Mesothelial cell of epicardium (in vitro differentiated cells): Measurements from ENCODE around the gene ANGPTL1. TPM values are rescaled to one million over a fixed set of nuclear protein-coding genes. Genes with fewer than 3 reads are reported as not detected.

ENCODE experiments used
- DNase-seq, 2 experiments: peaks; one replicate each; pipeline ENCODE4 v3.0.0; 2021; ENCODE audit warnings: low spot score in 2 of 2; ENCODE audit not compliant: unreplicated experiment in 2 of 2
- H3K27ac Mint-ChIP-seq: 2 replicates; pipeline ENCODE4 v1.8.0; 2021; ENCODE audit warnings: mixed read lengths
- H3K27me3 Mint-ChIP-seq: 2 replicates; pipeline ENCODE4 v1.8.0; 2021; ENCODE audit warnings: low read depth, mixed read lengths
- H3K36me3 Mint-ChIP-seq: 2 replicates; pipeline ENCODE4 v1.8.0; 2021; ENCODE audit warnings: mixed read lengths
- H3K4me1 Mint-ChIP-seq: 2 replicates; pipeline ENCODE4 v1.8.0; 2021; ENCODE audit warnings: mixed read lengths
- H3K4me3 Mint-ChIP-seq: 2 replicates; pipeline ENCODE4 v1.8.0; 2021; ENCODE audit warnings: mild to moderate bottlenecking, moderate library complexity, mixed read lengths
- H3K9me3 Mint-ChIP-seq: 2 replicates; pipeline ENCODE4 v1.8.0; 2021; ENCODE audit warnings: mixed read lengths
- total RNA-seq: library from RNA; stranded (reverse); gene quantifications from 3 replicates; pipeline ENCODE4 v1.2.1, GENCODE V29; 2021
- TF ChIP-seq, protein P1 (sequence below): fragments of 200-600 bp; sonication (generic); IDR thresholded peaks from one replicate; pipeline ENCODE4 v1.5.0; 2021; ENCODE audit warnings: antibody characterized with exemption; ENCODE audit not compliant: unreplicated experiment

ANGPTL1 gene
- total RNA-seq, 1 donor from 2014 or later: 0.67 TPM

DNA sequence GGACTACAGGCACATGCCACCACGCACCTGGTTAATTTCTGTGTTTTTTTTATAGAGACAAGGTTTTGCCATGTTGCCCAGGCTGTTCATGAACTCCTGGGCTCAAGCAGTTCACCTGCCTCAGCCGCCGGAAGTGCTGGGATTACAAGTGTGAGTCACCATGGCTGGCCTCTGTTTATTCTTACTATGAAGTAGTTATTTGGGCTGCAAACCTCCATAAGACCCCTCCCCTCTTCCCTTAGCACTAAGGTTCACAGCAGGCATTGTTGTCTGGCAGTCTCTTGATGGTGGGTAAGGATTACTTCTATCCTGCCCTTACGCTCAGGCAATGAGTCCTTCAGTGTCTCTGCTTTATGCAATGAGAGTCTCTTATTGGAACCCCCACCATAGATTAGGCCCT lies 51.8 kb downstream of the ANGPTL1 start:
- DNase-seq: no peak
- H3K9me3 Mint-ChIP-seq: peaks cover 10% of the 10 kb centered on the region
- H3K27ac Mint-ChIP-seq: no peak overlapping the region
- peaks cover 30% of the 10 kb centered on the region for H3K36me3 Mint-ChIP-seq
- H3K4me3 Mint-ChIP-seq: no peak overlapping the region
- H3K27me3 Mint-ChIP-seq: no peaks in the 10 kb centered on the region
- TF ChIP-seq, protein P1, sequence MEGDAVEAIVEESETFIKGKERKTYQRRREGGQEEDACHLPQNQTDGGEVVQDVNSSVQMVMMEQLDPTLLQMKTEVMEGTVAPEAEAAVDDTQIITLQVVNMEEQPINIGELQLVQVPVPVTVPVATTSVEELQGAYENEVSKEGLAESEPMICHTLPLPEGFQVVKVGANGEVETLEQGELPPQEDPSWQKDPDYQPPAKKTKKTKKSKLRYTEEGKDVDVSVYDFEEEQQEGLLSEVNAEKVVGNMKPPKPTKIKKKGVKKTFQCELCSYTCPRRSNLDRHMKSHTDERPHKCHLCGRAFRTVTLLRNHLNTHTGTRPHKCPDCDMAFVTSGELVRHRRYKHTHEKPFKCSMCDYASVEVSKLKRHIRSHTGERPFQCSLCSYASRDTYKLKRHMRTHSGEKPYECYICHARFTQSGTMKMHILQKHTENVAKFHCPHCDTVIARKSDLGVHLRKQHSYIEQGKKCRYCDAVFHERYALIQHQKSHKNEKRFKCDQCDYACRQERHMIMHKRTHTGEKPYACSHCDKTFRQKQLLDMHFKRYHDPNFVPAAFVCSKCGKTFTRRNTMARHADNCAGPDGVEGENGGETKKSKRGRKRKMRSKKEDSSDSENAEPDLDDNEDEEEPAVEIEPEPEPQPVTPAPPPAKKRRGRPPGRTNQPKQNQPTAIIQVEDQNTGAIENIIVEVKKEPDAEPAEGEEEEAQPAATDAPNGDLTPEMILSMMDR: no peak
- peaks cover 9% of the 10 kb centered on the region for H3K4me1 Mint-ChIP-seq

DNA sequence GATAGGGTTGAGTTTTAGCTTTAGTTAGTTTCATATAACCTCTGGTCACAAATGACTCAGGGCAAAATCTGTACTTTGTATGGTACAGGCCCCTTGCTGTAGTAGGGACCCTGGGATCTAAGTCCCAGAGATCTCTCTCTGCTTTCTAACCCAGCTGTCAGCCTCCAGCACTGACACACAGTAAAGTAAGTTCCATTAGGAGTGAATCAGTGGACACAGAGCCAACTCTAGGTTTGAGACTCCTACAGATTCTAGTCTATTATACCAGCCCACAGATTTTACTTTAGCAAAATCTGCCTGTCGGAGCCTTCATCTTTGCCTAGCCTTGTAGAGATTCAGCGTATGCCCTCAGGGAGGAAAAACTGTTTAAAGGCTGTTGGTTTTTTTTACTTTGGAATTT lies 52.5 kb downstream of the ANGPTL1 start:
- TF ChIP-seq, protein P1: no peak
- Mint-ChIP-seq H3K9me3 (peaks cover 5% of the 10 kb centered on the region), H3K27ac (no peak overlapping the region), H3K4me1 (peaks cover 9% of the 10 kb centered on the region), H3K4me3 (no peak overlapping the region), H3K27me3 (no peaks in the 10 kb centered on the region), H3K36me3 (peaks cover 22% of the 10 kb centered on the region)
- no peak for DNase-seq

DNA sequence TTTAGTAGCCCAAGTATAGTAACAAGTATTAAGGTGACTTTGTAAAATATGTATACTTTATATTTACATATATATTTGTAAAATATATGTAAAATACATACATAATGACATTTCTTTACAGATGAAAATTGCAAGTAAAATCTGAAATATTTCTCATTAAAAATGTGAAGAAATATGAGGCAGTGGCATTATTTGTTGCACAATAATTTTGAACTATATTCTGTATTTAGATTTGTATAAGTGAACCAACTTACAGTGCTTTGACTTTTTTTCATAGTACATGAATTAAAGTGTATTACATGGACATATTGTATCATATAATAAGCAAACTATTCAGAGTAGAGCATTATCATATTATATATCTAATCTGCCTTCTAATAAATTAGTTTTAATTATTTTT lies 60.3 kb downstream of the ANGPTL1 start:
- Mint-ChIP-seq H3K9me3 (no peaks in the 10 kb centered on the region), H3K36me3 (peaks cover 21% of the 10 kb centered on the region), H3K27me3 (no peaks in the 10 kb centered on the region), H3K27ac (no peak overlapping the region), H3K4me1 (no peaks in the 10 kb centered on the region), H3K4me3 (no peak overlapping the region)
- no peak for DNase-seq
- TF ChIP-seq, protein P1: no peak

DNA sequence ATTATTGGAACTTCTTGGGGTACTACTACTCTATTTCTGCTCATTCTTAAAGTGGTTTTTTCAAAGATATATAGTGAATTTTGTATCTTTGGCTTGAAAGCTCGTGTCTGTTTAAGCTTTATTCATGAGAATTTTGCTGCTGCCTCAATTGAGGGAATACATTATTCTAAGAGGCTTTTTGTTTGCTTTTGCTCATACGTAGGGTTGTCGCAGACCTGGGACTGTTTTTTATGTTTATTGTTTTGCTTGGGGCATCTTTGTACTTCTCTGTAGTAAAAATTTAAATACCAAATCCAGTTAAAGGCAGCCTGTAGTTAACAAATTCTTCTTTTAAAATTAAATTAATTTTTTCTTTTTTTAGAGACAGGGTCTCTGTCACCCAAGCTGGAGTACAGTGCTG lies 62.3 kb downstream of the ANGPTL1 start:
- TF ChIP-seq, protein P1: no peak
- H3K4me1 Mint-ChIP-seq: no peaks in the 10 kb centered on the region
- H3K4me3 Mint-ChIP-seq: no peak overlapping the region
- DNase-seq: no peak
- no peaks in the 10 kb centered on the region for H3K9me3 Mint-ChIP-seq
- no peaks in the 10 kb centered on the region for H3K27me3 Mint-ChIP-seq
- H3K27ac Mint-ChIP-seq: no peak overlapping the region
- H3K36me3 Mint-ChIP-seq: peaks cover 15% of the 10 kb centered on the region

DNA sequence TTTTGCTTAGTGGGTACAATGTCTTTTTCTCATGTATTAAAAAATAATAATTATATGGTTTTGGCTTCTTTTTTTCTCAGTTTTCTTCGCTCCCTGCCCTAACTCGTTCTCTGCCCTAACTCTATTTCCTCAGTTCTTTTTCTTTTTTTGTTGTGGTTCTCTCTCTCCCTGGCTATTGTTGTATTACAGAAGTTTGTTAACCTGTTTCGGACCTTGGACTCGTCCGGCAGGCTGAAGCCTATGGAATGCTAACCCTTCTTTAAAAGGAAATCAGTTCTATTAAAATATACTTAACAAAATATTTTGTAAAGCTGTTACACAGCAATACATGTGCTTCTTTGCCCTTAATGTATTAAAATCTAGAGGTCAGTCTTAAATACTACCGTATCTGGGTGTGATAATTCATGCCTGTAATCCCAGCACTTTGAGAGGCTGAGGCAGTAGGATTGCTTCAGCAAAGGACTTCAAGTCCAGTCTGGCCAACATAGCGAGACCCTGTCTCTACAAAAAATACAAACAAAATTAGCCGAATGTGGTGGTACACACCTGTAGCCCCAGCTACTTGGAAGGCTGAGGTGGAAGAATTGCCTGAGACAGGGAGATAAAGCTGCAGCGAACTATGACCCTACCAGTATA lies 64.1 kb downstream of the ANGPTL1 start:
- Mint-ChIP-seq H3K36me3 (peaks cover 11% of the 10 kb centered on the region), H3K9me3 (no peaks in the 10 kb centered on the region), H3K27me3 (no peaks in the 10 kb centered on the region), H3K27ac (no peak overlapping the region), H3K4me3 (no peak overlapping the region), H3K4me1 (no peaks in the 10 kb centered on the region)
- no peak for DNase-seq
- TF ChIP-seq, protein P1: no peak

DNA sequence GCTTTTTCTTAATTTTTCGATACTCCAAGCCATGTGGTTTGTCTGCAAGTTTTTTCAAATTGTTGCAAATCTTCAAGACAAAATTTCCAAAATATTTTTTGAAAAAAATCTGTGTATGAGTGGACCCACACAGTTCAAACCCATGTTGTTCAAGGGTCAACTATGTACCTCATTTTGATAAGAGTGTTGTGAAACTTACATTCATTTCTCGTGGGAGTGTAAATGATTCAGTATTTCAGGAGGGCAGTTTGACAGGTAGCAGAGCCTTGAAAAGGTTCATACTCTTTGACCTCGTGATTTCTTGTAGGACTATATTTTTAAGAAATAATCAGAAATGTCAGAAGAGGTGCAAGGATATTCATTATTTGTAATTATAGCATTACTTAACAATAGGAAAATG lies 68.0 kb downstream of the ANGPTL1 start:
- no peaks in the 10 kb centered on the region for H3K27me3 Mint-ChIP-seq
- peaks cover 6% of the 10 kb centered on the region for H3K9me3 Mint-ChIP-seq
- H3K4me3 Mint-ChIP-seq: no peak overlapping the region
- TF ChIP-seq, protein P1: no peak
- H3K4me1 Mint-ChIP-seq: no peaks in the 10 kb centered on the region
- H3K27ac Mint-ChIP-seq: no peak overlapping the region
- peaks cover 20% of the 10 kb centered on the region for H3K36me3 Mint-ChIP-seq
- no peak for DNase-seq
